ENCODE data around the gene SH3RF3. TPM values are rescaled to one million over a fixed set of nuclear protein-coding genes. Genes with fewer than 3 reads are reported as not detected.
A peak's percentile ranks its signal among the peaks of the same experiment; 100 is the strongest.
"Not testable (repeated sequence)": the region's sequence is repeated elsewhere in the genome, so short reads cannot be mapped to it uniquely, and the experiment has no call there.

SH3RF3 gene
- total RNA-seq, 1 experiment from 2014 or later, result 0.87 TPM

DNA sequence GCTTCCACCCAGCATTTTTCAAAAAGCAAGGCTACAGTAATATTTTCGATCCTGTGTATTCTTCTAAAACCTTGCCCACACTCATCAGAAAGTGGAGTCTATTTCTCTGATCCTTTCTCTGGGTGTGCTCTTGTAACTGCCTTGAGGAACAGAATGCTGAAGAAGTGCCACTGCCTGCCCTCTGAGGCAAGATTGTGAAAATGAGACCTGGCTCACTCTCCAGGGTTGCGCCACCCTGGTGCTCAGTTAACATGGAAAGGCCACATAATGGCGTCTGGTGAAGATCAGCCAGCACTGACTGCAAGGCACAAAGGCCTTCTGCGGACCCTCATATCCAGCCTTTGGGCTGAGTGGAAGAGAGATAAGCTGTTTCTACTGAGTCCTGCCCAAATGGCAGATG, 11.2 kb upstream of the SH3RF3 start:
- DNase-seq (ENCODE audit: low spot score), result no peak

DNA sequence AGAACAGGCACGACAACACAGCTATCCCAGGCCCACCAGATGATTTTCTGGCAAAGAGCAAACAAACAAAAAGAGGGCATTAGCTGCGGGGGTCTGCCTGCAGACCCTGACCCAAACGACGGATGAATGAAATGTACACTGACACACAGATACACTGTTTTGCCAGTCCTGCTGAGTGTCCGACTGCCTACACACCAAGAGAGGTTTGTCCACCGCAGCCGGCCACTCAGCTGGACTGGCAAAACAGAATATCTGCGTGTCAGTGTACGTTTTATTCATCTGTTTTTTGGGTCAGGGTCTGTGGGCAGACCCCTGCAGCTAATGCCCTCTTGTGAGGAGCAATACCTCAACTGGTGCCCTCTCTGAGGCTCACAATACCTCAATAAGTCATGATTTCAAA, 10.7 kb upstream of the SH3RF3 start:
- DNase-seq (ENCODE audit: low spot score), result no peak

DNA sequence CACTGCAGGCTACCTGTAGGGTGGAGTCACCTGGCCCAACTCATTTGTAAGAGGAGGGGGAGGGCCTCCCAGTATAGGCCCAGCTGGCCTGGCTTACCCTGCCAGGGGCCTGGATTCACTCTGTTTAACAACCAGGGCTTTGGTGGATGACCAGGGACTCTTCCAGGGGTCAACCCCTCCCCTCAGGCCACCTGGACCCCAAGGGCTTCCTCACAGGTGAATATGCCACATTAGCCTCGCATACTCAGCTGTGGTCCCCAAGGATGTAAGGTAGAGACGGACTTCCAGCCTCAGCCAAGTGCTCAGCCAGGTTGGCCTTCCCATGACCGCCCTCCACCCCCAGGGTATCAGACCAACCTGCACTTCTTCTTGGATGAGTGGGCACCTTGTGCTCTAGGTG, 8.8 kb upstream of the SH3RF3 start:
- DNase-seq (ENCODE audit: low spot score), result no peak

DNA sequence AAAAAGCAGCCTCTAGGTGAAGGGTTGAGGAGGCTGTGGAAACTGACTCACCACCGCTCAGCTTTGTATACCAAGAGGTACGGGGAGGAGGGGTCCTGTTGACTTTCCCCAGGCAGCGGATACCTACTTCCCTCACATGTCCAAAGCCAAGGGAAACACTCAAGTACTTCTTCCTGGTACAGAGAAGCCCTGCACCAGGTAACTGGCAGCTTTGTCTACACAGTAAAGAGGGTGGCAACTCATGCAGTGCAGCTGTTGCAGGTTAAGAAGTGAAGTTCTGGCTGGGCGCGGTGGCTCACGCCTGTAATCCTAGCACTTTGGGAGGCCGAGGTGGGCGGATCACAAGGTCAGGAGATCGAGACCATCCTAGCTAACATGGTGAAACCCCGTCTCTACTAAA, 8.3 kb upstream of the SH3RF3 start:
- DNase-seq (ENCODE audit: low spot score), result not testable (repeated sequence)

DNA sequence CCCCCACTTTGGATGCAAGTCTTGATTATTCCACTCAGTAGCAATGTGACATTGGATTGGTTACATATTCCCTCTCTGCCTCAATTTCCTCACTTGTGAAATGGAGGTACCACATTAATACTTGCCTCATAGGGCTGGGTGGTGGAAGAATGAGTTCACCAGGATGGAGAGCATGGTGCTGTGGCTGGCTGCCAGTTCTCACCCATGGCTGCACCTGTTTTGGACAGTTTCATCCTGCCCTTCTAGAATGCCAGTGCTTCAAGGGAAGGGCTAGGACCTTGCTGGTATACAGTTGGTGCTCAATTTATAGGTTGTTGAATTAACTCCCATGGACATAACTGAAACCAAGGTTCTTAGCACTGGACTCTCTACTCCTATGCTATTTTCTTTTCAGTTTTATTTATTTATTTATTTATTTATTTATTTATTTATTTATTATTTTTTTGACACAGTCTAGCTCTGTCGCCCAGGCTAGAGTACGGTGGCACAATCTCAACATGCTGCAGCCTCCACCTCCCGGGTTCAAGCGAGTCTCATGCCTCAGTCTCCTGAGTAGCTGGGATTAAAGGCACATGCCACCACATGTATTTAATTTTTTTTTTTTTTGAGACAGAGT, 5.3 kb upstream of the SH3RF3 start:
- no peak for DNase-seq (ENCODE audit: low spot score)

DNA sequence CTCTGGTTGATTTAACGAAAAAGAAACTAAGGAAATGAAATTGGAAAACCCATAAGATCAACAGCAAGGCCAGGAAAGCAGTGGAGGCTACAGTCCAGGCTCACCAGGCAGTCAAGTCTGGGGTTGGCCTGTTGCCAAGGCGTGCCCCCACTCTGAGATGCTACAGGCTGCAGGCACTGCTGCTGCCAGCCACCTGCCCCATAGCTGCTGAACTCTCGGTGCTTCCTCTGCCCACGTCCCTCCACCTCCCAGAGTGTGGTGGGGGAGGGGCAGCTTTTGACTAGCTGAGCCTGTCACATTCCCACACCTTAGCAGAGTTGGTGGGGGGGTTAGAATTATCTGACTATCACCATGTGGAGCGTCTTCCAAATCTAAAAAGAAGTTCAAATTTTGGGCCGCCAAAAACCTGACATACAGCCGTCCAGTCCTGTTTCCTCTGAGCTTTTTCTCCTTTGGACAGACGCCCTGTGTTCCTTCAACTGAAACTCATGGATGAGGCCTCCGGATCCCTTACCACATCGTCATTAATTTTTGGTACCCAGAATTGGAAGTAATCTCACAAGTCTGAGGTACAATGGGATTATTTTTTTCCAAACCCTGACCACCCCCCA, 3.9 kb upstream of the SH3RF3 start:
- DNase-seq (ENCODE audit: low spot score), result peak; percentile 37

DNA sequence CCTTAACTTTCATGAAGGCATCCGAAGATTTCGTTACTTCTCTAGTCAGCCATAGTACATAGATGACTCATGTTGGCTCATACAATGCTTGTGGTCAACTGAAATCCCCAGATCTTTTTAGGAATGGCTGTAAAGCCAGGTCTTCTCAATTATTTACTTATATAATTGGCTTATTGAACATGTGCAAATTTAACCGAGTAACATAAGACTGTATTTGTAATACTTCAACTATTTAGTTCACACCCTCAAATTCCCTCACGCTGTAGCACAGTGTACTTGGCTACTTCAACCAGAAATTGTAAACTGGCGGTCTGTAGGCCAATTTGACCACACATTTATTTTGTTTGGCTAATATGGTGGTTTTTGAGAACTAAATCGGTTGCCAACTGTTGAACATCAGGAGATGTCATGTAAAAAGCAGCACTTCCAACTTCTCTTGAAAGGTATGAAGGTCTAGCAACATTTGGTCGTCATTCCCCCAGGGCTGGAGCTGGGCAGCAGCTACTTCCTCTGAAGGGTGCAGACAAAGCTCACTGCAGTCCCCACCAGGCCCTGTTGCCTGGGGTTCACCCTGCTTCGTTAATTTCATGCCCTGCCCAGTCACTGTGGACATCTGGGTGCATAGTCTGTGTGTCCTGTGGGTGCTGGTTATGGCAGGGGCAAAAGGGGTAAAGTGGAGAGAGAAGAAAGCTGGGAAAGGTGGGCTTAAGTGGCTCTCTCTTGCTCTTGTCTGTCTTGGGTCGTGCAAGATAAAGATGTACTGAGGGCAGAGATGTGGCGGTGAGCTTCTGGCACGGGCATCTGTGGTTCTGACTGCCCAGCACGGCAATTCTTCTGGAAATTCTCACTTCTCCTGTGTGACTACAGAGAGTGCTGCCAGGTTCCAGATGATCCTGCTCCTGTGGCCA, 3.2 kb upstream of the SH3RF3 start:
- peak; percentile 92 for DNase-seq (ENCODE audit: low spot score)

DNA sequence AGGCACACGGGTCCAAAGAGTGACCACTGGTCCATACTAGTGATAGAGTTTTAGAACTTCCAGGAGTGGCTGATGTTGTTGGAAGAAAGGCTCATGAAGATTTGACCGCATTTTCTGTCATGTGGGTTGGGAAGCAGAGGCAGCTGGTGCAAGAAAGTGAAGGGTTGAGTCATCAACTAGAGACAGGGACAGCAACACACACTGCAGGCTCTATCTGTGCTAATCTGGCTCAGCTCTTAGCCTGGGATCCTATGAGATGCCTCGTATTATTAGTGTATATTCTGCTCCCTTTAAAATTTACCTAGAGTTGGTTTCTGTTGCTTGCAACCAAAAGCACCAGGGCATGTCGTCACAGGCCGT, 2.5 kb upstream of the SH3RF3 start:
- peak; percentile 72 for DNase-seq (ENCODE audit: low spot score)

DNA sequence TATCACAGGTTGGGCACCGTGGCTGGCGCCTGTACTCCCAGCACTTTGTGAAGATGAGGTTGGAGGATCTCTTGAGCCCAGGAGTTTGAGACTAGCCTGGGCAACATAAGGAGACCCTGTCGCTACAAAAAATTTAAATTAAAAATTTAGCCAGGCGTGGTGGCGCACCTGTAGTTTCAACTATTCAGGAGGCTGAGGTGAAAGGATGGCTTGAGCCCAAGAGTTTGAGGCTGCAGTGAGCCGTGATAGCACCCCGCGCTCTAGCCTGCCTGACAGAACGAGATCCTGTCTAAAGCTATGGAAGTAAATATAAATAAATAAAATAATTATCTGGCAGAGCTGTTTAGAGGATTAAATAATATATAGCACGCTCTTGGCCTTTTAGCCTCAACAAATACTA, 1.4 kb upstream of the SH3RF3 start:
- no peak for DNase-seq (ENCODE audit: low spot score)

DNA sequence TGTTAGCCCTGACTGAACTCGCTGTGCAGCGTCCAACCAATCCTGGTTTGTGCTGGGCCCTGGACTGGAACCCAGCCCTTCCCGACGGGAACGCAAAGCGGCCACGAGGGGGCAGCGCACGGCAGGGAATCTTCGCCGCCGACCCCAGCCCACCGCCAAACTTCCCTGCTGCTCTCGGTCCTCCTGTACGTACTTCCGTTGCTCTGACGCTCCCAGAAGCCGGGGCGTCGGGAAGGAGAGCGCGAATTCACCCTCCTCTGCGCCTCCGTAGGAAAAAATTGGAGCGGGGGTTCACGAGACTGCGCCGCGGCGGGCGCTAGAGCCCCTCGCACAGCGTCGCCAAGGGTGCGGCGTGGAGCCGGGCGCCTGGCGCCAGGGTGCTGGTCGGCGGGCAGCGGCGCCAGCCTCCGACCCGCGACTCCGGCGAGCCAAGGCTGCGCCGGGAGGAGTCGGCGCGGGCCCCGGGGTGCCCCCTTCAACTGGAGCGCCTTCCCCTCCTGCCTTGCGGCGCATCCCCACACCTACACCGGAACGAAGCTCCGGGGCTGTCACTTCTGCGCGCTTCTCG, 873 bp upstream of the SH3RF3 start:
- peak; percentile 80 for DNase-seq (ENCODE audit: low spot score)

DNA sequence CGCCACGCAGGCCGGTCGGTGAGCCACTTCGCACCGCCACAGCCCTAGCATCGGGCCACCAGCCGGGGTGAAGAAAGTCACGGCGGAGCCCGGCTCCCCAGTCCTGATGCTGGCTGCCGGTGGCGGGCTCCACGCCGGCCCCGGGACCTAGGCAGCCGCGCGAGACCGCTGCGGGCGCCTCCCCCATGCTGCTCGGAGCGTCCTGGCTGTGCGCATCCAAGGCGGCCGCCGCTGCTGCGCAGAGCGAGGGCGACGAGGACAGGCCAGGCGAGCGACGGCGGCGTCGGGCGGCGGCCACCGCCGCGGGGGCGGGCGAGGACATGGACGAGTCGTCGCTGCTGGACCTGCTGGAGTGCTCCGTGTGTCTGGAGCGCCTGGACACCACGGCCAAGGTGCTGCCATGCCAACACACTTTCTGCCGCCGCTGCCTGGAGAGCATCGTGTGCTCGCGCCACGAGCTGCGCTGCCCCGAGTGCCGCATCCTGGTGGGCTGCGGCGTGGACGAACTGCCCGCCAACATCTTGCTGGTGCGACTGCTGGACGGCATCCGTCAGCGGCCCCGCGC, 433 bp downstream of the SH3RF3 start:
- no peak for DNase-seq (ENCODE audit: low spot score)

DNA sequence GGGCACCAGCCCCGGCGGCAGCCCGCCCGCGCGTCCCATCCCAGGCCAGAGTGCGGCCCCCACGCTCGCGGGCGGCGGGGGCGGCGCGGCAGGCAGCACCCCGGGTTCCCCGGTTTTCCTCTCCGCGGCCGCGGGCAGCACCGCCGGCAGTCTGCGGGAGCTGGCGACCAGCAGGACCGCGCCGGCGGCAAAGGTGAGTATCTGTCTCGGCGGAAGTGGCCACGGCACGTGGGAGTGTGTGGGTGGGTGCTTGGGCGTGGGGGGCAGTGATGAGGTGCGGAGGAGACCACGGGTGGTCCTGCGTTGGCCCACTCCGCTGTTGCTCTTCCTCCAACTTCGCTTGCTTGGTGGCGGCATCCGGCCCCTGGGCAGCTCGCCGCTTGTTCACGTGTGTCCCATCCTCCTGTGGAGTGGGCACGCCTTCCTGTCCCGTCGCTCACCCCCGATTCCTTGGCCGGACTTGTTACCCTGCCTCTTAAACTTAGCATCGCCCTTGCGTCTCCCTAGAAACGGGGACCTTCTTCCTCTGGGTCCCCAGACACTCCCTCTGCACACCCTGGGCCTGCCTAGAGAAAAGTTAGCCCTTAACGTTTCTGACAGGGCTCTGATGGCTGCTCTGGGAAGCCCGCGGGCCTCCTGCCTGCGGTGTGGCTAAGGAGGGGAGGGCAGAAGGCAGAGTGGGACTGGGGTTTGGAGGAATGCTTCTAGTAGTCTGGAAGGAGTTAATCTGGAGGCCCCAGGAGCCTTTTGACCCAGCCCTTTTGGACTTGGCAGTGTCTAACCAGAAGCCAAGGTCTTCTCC, 1.1 kb downstream of the SH3RF3 start:
- DNase-seq (ENCODE audit: low spot score), result no peak

DNA sequence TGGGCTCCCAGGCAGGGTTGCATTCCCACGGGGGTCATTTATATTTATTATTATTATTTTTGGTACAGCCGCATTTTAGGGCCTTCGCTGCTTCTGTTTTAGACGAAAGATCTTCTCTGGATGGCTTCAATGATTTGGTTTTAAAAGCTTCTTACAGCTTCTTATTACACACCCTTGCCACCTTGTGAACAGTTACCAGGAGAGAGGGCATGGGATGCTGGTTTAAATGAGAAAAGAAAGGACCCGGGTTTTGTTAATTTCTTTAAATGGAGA, 1.7 kb downstream of the SH3RF3 start:
- no peak for DNase-seq (ENCODE audit: low spot score)

DNA sequence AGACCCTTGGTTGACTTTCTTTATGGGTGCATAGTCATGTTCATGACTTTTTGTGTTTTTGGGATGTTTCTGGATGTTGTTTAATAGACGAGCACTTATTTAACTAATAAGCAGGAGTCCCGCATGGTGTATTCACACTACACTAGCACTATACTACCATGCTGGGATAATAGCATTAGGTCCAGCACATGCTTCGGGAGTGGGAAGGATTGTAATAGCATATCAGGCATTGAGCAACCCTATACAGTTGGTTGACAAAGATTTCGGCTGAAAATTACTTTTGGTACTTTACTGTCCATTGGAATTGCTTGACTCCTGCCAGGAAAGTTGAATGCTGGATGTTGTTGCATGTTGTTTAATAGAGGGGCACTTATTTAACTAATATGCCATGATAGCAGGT, 2.8 kb downstream of the SH3RF3 start:
- DNase-seq (ENCODE audit: low spot score), result no peak

DNA sequence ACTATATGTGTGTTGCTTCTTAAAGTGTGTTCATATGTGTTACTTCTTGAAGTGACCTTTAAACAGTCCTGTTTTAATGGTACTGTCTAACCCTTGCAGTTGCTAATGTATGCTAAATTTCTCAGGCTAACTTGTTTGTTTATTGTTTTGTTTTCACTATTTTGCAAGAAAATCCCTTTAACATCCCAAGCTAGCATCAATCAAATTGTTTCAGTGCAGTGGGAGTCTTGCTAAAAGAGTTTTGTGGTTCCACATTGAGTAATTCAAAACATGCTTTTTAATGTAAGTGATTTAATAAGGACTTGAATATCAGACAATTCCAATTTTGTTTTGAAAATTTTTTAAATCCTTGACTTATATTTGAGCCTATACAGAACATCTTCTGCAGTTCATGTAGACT, 3.6 kb downstream of the SH3RF3 start:
- DNase-seq (ENCODE audit: low spot score), result no peak

DNA sequence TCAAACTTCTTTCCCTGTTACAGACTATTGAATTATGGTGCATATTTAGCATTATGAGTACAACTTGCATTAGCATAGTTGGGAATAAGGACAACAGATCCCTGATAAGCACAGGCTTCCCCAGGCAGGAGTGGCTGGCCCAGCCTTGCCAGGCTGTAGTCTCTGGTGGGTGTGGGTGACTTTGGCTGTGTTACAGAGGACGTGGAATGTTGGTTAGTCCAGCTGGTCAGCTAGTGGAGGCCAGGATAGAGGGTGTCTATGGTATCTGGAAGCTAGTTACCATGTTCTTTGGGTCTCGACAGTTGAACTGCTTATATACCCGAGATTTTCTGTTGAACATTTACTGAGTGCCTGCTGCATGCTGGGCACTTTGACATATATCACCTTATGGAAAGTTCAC, 4.7 kb downstream of the SH3RF3 start:
- DNase-seq (ENCODE audit: low spot score), result no peak

DNA sequence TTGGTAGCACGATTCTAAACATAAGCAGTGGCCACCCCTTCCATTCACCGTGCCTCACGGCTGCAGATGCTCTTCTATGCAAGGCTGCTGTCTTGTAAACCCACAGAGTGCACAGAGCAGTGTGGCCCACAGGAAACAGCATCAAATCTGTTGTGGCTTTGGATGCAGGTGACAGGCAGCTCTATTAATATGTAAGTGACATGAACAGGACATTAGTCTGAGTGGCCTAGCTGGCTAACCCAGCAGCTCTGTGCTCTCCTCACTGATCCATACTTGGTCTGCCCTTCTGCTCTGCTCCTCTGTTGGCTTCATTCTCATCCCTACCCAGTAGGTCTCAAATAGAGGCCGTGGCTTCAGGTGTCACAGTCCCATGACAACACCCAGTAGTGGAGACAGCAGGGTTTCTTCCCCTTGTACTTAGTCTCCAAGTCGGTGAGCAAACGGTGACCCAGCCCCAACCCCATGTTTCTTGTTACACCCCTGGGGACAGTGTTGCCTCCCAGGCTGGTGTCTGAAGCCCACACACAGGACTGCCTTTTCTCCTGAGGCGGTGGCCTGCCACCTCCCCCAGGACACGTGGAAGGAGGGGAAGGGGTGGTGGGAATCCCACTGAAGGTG, 5.8 kb downstream of the SH3RF3 start:
- DNase-seq (ENCODE audit: low spot score), result no peak

DNA sequence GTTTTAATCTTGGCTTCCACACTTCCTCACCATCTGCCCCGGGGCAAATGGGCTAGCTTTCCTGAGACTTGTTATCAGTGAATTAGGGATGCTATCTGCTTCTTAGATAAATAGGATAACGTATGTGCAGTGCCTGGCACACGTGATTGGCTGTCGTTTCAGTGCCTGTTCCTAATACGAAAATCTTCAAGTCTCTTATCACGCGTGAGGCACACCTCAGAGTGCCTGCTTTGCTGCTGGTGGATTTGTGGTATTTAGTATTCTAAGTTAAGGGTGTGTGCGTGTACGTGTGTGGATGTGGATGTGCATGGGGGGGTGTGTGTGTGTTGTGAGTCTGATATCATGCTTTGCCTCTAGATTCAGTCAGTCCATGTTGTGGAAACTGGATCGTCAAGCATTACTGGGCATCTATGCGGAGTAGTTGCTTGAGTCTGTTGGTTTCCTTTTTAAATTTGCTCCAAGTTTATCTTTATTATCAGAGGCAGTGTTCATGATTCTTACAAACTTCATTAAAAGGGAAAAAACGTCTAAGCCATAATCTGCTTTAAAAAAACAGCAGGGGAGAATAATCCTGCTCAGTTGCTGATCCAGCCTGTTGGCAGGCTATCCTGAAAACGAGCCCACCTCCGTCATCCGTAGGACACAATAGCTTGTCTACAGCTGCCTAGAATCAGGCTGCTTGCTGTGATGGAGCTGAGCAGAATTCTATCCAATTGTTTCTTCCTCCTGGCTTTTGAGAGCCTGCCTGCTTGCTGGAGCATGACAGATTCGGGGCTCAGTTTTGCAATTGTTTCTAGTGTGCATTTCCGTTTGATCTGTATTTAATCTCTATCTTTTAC, 6.6 kb downstream of the SH3RF3 start:
- DNase-seq (ENCODE audit: low spot score), result no peak

DNA sequence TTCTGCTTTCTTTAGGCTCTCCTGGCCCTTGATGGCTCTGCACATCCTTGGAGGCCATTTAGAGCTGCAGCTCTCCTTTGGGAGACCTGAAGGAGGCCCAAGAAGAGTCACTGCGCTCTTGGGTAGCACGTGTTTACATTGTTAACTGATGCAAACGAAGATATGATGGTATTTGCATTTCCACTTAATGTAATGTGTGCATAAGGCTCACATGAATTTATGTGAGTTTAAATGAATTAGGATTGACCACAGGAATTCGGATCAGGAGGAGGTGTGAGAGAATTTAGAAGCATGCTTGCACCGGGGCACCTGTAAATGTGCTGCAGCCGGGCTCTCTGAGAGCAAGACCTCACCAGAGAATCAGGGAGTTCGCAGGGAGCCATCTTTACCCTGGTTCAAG, 7.5 kb downstream of the SH3RF3 start:
- no peak for DNase-seq (ENCODE audit: low spot score)

DNA sequence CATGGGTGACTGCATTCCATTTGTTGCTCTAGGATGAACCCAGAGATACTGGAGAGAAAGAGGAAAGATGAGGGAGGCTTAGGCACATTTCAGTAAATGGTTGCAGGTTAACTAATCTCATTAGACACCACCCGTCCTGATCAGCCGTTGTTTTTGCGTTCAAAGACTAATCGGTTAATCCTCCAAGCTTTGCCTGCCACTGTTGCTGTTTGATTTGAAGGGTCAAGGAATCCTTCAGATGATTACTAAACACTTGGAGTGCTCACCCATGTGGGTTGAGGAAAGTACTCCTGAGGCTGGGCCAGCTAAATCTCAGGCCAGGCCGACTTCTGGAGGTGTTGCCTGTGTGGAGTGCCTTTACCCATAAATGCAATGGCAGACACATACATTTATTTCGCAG, 8.6 kb downstream of the SH3RF3 start:
- DNase-seq (ENCODE audit: low spot score), result no peak

DNA sequence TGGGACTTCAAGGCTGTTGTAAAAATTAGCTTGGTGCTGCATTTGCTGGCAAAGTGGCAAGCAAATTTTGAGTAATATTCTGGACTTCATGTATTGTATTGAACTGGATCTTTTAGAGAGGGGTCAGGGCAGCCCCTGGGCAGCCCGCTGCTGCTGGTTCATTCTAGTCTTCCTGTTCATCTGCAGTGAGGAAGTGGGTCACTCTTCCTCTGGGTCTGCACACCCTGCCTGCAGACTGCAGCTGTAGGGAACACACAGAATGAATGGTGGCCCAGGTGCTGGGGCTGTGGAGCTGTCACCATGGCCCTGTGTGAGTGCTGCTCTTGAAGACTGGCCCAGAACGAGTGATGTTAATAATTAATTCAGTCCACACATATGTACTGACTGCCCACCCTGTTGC, 9.4 kb downstream of the SH3RF3 start:
- DNase-seq (ENCODE audit: low spot score), result no peak
